IPS-15b (cell line): ENCODE measurements around the gene LTB4R.
"Not testable (repeated sequence)": the region's sequence is repeated elsewhere in the genome, so short reads cannot be mapped to it uniquely, and the experiment has no call there.

ENCODE experiments used
- H3K27me3 ChIP-seq: one replicate; pipeline ENCODE4 v1.6.1; 2013; ENCODE audit warnings: low read length; ENCODE audit not compliant: control insufficient read depth, insufficient read depth
- H3K36me3 ChIP-seq: one replicate; pipeline ENCODE4 v1.6.1; 2013; ENCODE audit warnings: low read length; ENCODE audit not compliant: control insufficient read depth, insufficient read depth
- H3K4me1 ChIP-seq: one replicate; pipeline ENCODE4 v1.6.1; 2013; ENCODE audit warnings: mild to moderate bottlenecking, low read length; ENCODE audit not compliant: control insufficient read depth, insufficient read depth
- H3K4me3 ChIP-seq: one replicate; pipeline ENCODE4 v1.5.1; 2013; ENCODE audit warnings: low read depth, low read length
- H3K9ac ChIP-seq: one replicate; pipeline ENCODE4 v1.6.1; 2013; ENCODE audit warnings: low read depth, mild to moderate bottlenecking, low read length
- H3K9me3 ChIP-seq: one replicate; pipeline ENCODE4 v1.6.1; 2013; ENCODE audit warnings: mild to moderate bottlenecking, low read length; ENCODE audit not compliant: control insufficient read depth, insufficient read depth

LTB4R gene

GRCh38 chr14:24321212-24321975 is 10.1 kb downstream of the LTB4R start:
- Histone ChIP-seq H3K4me3 (no peak overlapping the region), H3K9me3 (no peaks in the 10 kb centered on the region), H3K27me3 (peaks cover 38% of the 10 kb centered on the region), H3K36me3 (peaks cover 2% of the 10 kb centered on the region), H3K4me1 (no peaks in the 10 kb centered on the region), H3K9ac (no peak overlapping the region)

GRCh38 chr14:24322672-24323071 is 11.4 kb downstream of the LTB4R start:
- Histone ChIP-seq H3K36me3 (peaks cover 2% of the 10 kb centered on the region), H3K4me3 (no peak overlapping the region), H3K27me3 (peaks cover 28% of the 10 kb centered on the region), H3K9me3 (no peaks in the 10 kb centered on the region), H3K9ac (no peak overlapping the region), H3K4me1 (no peaks in the 10 kb centered on the region)

- no peaks in the 10 kb centered on the region for H3K36me3 ChIP-seq
- H3K9me3 ChIP-seq, result no peaks in the 10 kb centered on the region
- H3K4me1 ChIP-seq, result no peaks in the 10 kb centered on the region
- no peak overlapping the region for H3K9ac ChIP-seq
- H3K27me3 ChIP-seq, result peaks cover 22% of the 10 kb centered on the region
- H3K4me3 ChIP-seq, result no peak overlapping the region
Measured at GRCh38 chr14:24323341-24323740, 12.0 kb downstream of the LTB4R start.

GRCh38 chr14:24324024-24324423 is 12.7 kb downstream of the LTB4R start:
- no peaks in the 10 kb centered on the region for H3K9me3 ChIP-seq
- H3K4me1 ChIP-seq, result no peaks in the 10 kb centered on the region
- no peaks in the 10 kb centered on the region for H3K36me3 ChIP-seq
- no peak overlapping the region for H3K9ac ChIP-seq
- no peak overlapping the region for H3K4me3 ChIP-seq
- peaks cover 20% of the 10 kb centered on the region for H3K27me3 ChIP-seq

GRCh38 chr14:24325041-24325530 is 13.8 kb downstream of the LTB4R start:
- H3K27me3 ChIP-seq, result peaks cover 22% of the 10 kb centered on the region
- no peaks in the 10 kb centered on the region for H3K36me3 ChIP-seq
- H3K4me1 ChIP-seq, result no peaks in the 10 kb centered on the region
- H3K9me3 ChIP-seq, result no peaks in the 10 kb centered on the region
- no peak overlapping the region for H3K4me3 ChIP-seq
- no peak overlapping the region for H3K9ac ChIP-seq

GRCh38 chr14:24325963-24326362 is 14.7 kb downstream of the LTB4R start:
- H3K27me3 ChIP-seq, result peaks cover 31% of the 10 kb centered on the region
- H3K4me1 ChIP-seq, result no peaks in the 10 kb centered on the region

GRCh38 chr14:24327303-24327702 is 16.0 kb downstream of the LTB4R start:
- H3K4me1 ChIP-seq, result peaks cover 6% of the 10 kb centered on the region
- no peak overlapping the region for H3K4me3 ChIP-seq
- H3K9ac ChIP-seq, result no peak overlapping the region
- peaks cover 44% of the 10 kb centered on the region for H3K27me3 ChIP-seq
- no peaks in the 10 kb centered on the region for H3K9me3 ChIP-seq
- H3K36me3 ChIP-seq, result no peaks in the 10 kb centered on the region

More at GRCh38 chr14:24325963-24326362, 14.7 kb downstream of the LTB4R start:
- H3K9ac ChIP-seq, result no peak overlapping the region
- no peaks in the 10 kb centered on the region for H3K36me3 ChIP-seq
- no peak overlapping the region for H3K4me3 ChIP-seq
- H3K9me3 ChIP-seq, result no peaks in the 10 kb centered on the region

GRCh38 chr14:24327914-24328313 is 16.6 kb downstream of the LTB4R start:
- peaks cover 49% of the 10 kb centered on the region for H3K27me3 ChIP-seq
- H3K4me1 ChIP-seq, H3K36me3 ChIP-seq, H3K9me3 ChIP-seq, H3K9ac ChIP-seq, H3K4me3 ChIP-seq: not testable (repeated sequence)

GRCh38 chr14:24329073-24329663 is 17.9 kb downstream of the LTB4R start:
- Histone ChIP-seq H3K4me1 (peaks cover 6% of the 10 kb centered on the region), H3K9me3 (no peaks in the 10 kb centered on the region), H3K27me3 (peaks cover 59% of the 10 kb centered on the region), H3K36me3 (no peaks in the 10 kb centered on the region), H3K9ac (no peak overlapping the region), H3K4me3 (no peak overlapping the region)

- H3K27me3 ChIP-seq, result peaks cover 64% of the 10 kb centered on the region
- H3K9me3 ChIP-seq, result no peaks in the 10 kb centered on the region
- no peaks in the 10 kb centered on the region for H3K36me3 ChIP-seq
- peaks cover 6% of the 10 kb centered on the region for H3K4me1 ChIP-seq
- H3K9ac ChIP-seq, result no peak overlapping the region
- H3K4me3 ChIP-seq, result no peak overlapping the region
Measured at GRCh38 chr14:24329736-24330135, 18.4 kb downstream of the LTB4R start.

- Histone ChIP-seq H3K9me3 (no peaks in the 10 kb centered on the region), H3K4me1 (peaks cover 8% of the 10 kb centered on the region), H3K27me3 (peaks cover 71% of the 10 kb centered on the region), H3K9ac (no peak overlapping the region), H3K36me3 (no peaks in the 10 kb centered on the region), H3K4me3 (no peak overlapping the region)
Measured at GRCh38 chr14:24330973-24331674, 19.8 kb downstream of the LTB4R start.
